Lower lobe of right lung (tissue), 2 donors: ENCODE results near the gene ZNF513. TPM values are rescaled to one million over a fixed set of nuclear protein-coding genes. Genes with fewer than 3 reads are reported as not detected.
A peak's percentile ranks its signal among the peaks of the same experiment; 100 is the strongest.

Source experiments
- ATAC-seq, 2 donors: fragments of 200-7000 bp; cut with Tn5 transposase; one replicate each; pipeline ENCODE4 v1.9.1; 2020 to 2022; ENCODE audit warnings: mild to moderate bottlenecking in 2 of 2, moderate library complexity in 2 of 2
- DNase-seq: peaks from one replicate; pipeline ENCODE4 v3.0.0-alpha.2; 2020
- H3K27ac ChIP-seq: fragments of 200-600 bp; one replicate; pipeline ENCODE4 v1.8.0; 2022
- H3K27me3 ChIP-seq: fragments of 200-600 bp; one replicate; pipeline ENCODE4 v1.8.0; 2022; ENCODE audit warnings: low read depth
- H3K36me3 ChIP-seq: fragments of 200-600 bp; one replicate; pipeline ENCODE4 v1.8.0; 2022; ENCODE audit warnings: mild to moderate bottlenecking
- H3K4me1 ChIP-seq: fragments of 200-600 bp; one replicate; pipeline ENCODE4 v1.8.0; 2022
- H3K4me3 ChIP-seq: fragments of 200-600 bp; one replicate; pipeline ENCODE4 v1.8.0; 2022; ENCODE audit warnings: mild to moderate bottlenecking
- H3K9me3 ChIP-seq: fragments of 200-600 bp; one replicate; pipeline ENCODE4 v1.8.0; 2022
- CTCF ChIP-seq: fragments of 200-600 bp; IDR thresholded peaks from one replicate; pipeline ENCODE4 v1.8.0; 2022; ENCODE audit warnings: antibody characterized with exemption, mild to moderate bottlenecking
- intact Hi-C: fragments of 100-400 bp; cut with DNase I; formaldehyde crosslinking; loops from one replicate; pipeline ENCODE4 v1.11.0; 2022
- total RNA-seq: library from RNA; stranded (reverse); fragmentation: NEBNext Ultra II Directional; extraction: Animal tissue kit (Norgen Biotek cat#: 25700); gene quantifications from one replicate; pipeline ENCODE4 v1.2.1, GENCODE V29; 2021
- donor health status: DM: no; HTN: yes; CAD: no; lungs with severe emphysema.

Gene ZNF513
- total RNA-seq, 1 donor from 2014 or later = 13.9 TPM

DNA sequence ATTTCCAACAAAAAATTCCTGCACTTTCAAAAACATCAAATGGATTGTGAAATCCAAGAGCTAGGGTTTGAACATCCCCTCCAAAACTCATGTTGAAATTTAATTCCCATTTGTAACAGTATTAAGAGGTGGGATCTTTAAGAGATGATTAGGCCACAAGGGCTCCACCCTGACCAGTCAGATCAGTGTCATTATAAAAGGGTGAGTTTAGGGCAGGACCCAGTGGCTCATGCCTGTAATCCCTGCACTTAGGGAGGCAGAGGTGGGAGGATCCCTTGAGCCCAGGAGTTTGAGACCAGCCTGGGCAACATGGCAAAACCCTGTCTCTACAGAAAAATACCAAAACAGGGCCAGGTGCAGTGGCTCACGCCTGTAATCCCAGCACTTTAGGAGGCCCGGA lies 32.9 kb downstream of the ZNF513 start:
- Histone ChIP-seq H3K4me3 (no peak overlapping the region), H3K27me3 (no peaks in the 10 kb centered on the region), H3K27ac (no peak overlapping the region), H3K36me3 (peaks cover 27% of the 10 kb centered on the region), H3K9me3 (no peaks in the 10 kb centered on the region), H3K4me1 (peaks cover 7% of the 10 kb centered on the region)
- ATAC-seq = no peak
- no peak for DNase-seq
- no peak for TF ChIP-seq CTCF
- intact Hi-C loops = no loop called here

DNA sequence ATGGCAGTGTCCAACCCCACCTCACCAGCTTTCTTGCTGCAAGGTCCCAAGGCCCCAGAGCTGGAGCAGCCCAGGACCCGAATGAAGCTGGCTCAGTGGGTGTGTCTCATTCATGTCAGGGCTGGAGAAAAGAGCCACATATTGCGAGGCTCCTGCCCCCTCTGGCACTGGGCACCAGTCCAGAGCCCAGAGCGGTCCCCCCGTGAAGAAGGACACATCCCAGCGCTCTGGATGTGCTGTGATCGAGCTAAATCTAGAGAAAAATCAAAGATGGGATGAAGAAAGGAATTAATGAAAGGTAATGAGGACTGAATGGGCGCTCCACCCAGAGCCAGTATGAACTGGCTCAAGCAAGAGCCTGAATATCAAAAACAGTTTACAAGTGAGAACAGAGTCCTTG lies 44.4 kb downstream of the ZNF513 start:
- ATAC-seq (no peak), DNase-seq (peak; percentile 16)
- no peak overlapping the region for H3K4me3 ChIP-seq
- intact Hi-C loops = no loop called here
- no peak for TF ChIP-seq CTCF
- H3K9me3 ChIP-seq = no peaks in the 10 kb centered on the region
- no peak overlapping the region for H3K27ac ChIP-seq
- peaks cover 99% of the 10 kb centered on the region for H3K36me3 ChIP-seq
- no peaks in the 10 kb centered on the region for H3K27me3 ChIP-seq
- no peaks in the 10 kb centered on the region for H3K4me1 ChIP-seq

DNA sequence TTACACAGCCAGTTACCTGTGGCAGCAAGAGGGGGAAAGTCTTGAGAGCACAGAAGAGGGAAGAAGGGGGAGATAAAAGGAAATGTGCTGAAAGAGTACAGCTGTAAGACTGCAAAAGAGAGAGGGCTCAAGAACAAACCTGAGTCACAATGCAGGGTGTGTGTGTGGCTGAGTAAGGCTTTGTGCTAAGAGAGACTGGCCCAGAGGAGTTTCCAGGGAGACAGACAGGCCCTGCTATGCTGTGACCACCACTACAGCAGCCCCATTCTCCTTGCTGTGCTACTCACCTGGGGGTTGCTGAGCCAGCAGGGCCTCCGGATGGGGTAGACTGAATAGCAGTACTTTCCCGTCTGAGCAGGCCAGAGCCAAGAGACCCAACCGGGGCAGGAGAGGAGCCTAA lies 45.2 kb downstream of the ZNF513 start:
- ATAC-seq (no peak), DNase-seq (peak; percentile 3)
- Histone ChIP-seq H3K4me3 (no peak overlapping the region), H3K9me3 (no peaks in the 10 kb centered on the region), H3K27me3 (no peaks in the 10 kb centered on the region), H3K27ac (no peak overlapping the region), H3K4me1 (no peaks in the 10 kb centered on the region), H3K36me3 (peaks cover 98% of the 10 kb centered on the region)
- intact Hi-C loops = no loop called here
- TF ChIP-seq CTCF = no peak

Other genes with a start within 250 kb of the ZNF513 start
- gene PREB, start 246.1 kb downstream of the ZNF513 start, total RNA-seq = 37.7 TPM
- not detected for gene PRR30, start 241.3 kb downstream of the ZNF513 start, total RNA-seq
- gene TCF23, start 231.7 kb downstream of the ZNF513 start, total RNA-seq = 1.2 TPM
- 102 TPM for gene ATRAID, start 168.7 kb downstream of the ZNF513 start, total RNA-seq
- gene SLC5A6, start 168.5 kb downstream of the ZNF513 start, total RNA-seq = 20.8 TPM
- gene CAD, start 163.4 kb downstream of the ZNF513 start, total RNA-seq = 28.8 TPM
- gene SLC30A3, start 117.7 kb downstream of the ZNF513 start, total RNA-seq = 0.80 TPM
- not detected for gene DNAJC5G, start 105.3 kb downstream of the ZNF513 start, total RNA-seq
- not detected for gene TRIM54, start 98.3 kb downstream of the ZNF513 start, total RNA-seq
- 4.0 TPM for gene UCN, start 72.3 kb downstream of the ZNF513 start, total RNA-seq
- gene MPV17, start 57.6 kb downstream of the ZNF513 start, total RNA-seq = 79.2 TPM
- 56.4 TPM for gene GTF3C2, start 24.0 kb downstream of the ZNF513 start, total RNA-seq
- gene EIF2B4, start 10.4 kb downstream of the ZNF513 start, total RNA-seq = 32.9 TPM
- 107 TPM for gene SNX17, start 10.1 kb downstream of the ZNF513 start, total RNA-seq
- 52.0 TPM for gene PPM1G, start 28.9 kb upstream of the ZNF513 start, total RNA-seq
- 66.5 TPM for gene NRBP1, start 47.9 kb upstream of the ZNF513 start, total RNA-seq
- 18.8 TPM for gene KRTCAP3, start 61.6 kb upstream of the ZNF513 start, total RNA-seq
- 38.1 TPM for gene IFT172, start 109.0 kb upstream of the ZNF513 start, total RNA-seq
- 1.6 TPM for gene FNDC4, start 114.5 kb upstream of the ZNF513 start, total RNA-seq
- 0.44 TPM for gene GCKR, start 116.1 kb upstream of the ZNF513 start, total RNA-seq
- 29.5 TPM for gene ZNF512, start 202.3 kb upstream of the ZNF513 start, total RNA-seq
- gene CCDC121, start 248.3 kb upstream of the ZNF513 start, total RNA-seq = 5.9 TPM
- 21.9 TPM for gene GPN1, start 248.3 kb upstream of the ZNF513 start, total RNA-seq